ENCODE results near the gene PFDN2.
"Not testable (repeated sequence)": the region's sequence is repeated elsewhere in the genome, so short reads cannot be mapped to it uniquely, and the experiment has no call there.

PFDN2 gene

GRCh38 chr1:161138431-161138830, 20.6 kb upstream of the PFDN2 start:
- DNase-seq (ENCODE audit: low read depth, low spot score), result no peak

GRCh38 chr1:161137881-161138280, 20.0 kb upstream of the PFDN2 start:
- no peak for DNase-seq (ENCODE audit: low read depth, low spot score)

- DNase-seq (ENCODE audit: low read depth, low spot score), result no peak
Measured at GRCh38 chr1:161133220-161133740, 15.4 kb upstream of the PFDN2 start.

- DNase-seq (ENCODE audit: low read depth, low spot score), result peak; percentile 98
Measured at GRCh38 chr1:161132410-161133219, 14.8 kb upstream of the PFDN2 start, which contains the start of gene DEDD. Gene DEDD (minus strand): TSS chr1:161132667. CDS start chr1:161124462, 8,205 bp downstream.

GRCh38 chr1:161131523-161132409, 13.9 kb upstream of the PFDN2 start:
- DNase-seq (ENCODE audit: low read depth, low spot score), result no peak

GRCh38 chr1:161130266-161130665, 12.4 kb upstream of the PFDN2 start:
- no peak for DNase-seq (ENCODE audit: low read depth, low spot score)

GRCh38 chr1:161128591-161129420, 11.0 kb upstream of the PFDN2 start:
- no peak for DNase-seq (ENCODE audit: low read depth, low spot score)

- DNase-seq (ENCODE audit: low read depth, low spot score), result no peak
Measured at GRCh38 chr1:161127649-161128048, 9.8 kb upstream of the PFDN2 start.

- DNase-seq (ENCODE audit: low read depth, low spot score), result no peak
Measured at GRCh38 chr1:161122967-161123366, 5.1 kb upstream of the PFDN2 start.

GRCh38 chr1:161121834-161122233, 4.0 kb upstream of the PFDN2 start:
- no peak for DNase-seq (ENCODE audit: low read depth, low spot score)

- no peak for DNase-seq (ENCODE audit: low read depth, low spot score)
Measured at GRCh38 chr1:161121042-161121650, 3.3 kb upstream of the PFDN2 start.

GRCh38 chr1:161119092-161119903, 1.5 kb upstream of the PFDN2 start:
- peak; percentile 62 for DNase-seq (ENCODE audit: low read depth, low spot score)

GRCh38 chr1:161115961-161116360, 1.9 kb downstream of the PFDN2 start:
- DNase-seq (ENCODE audit: low read depth, low spot score), result not testable (repeated sequence)

- DNase-seq (ENCODE audit: low read depth, low spot score), result peak; percentile 51
Measured at GRCh38 chr1:161115132-161115711, 2.6 kb downstream of the PFDN2 start.

- no peak for DNase-seq (ENCODE audit: low read depth, low spot score)
Measured at GRCh38 chr1:161114556-161114955, 3.3 kb downstream of the PFDN2 start.

- DNase-seq (ENCODE audit: low read depth, low spot score), result no peak
Measured at GRCh38 chr1:161113915-161114314, 3.9 kb downstream of the PFDN2 start.

GRCh38 chr1:161111527-161111926, 6.3 kb downstream of the PFDN2 start:
- DNase-seq (ENCODE audit: low read depth, low spot score), result no peak

GRCh38 chr1:161111117-161111516, 6.7 kb downstream of the PFDN2 start:
- no peak for DNase-seq (ENCODE audit: low read depth, low spot score)

GRCh38 chr1:161106431-161106830, 11.4 kb downstream of the PFDN2 start:
- no peak for DNase-seq (ENCODE audit: low read depth, low spot score)

- DNase-seq (ENCODE audit: low read depth, low spot score), result no peak
Measured at GRCh38 chr1:161100556-161100955, 17.3 kb downstream of the PFDN2 start.

Data from astrocyte of the hippocampus (primary cell).